Endothelial cell of umbilical vein (primary cell): Measurements from ENCODE around the gene GUCD1. TPM values are rescaled to one million over a fixed set of nuclear protein-coding genes. Genes with fewer than 3 reads are reported as not detected.

ENCODE experiments used
- BruUV-seq: library from RNA; stranded (reverse); fragments of 400-500 nt; replicated peaks from 2 replicates; lab custom pipeline; 2021; lab: Mats Ljungman, UMichigan
- CTCF ChIA-PET: fragments of 300-600, 350-600 bp; sonication (Branson Sonifier 250); formaldehyde crosslinking; loops from one replicate; lab custom pipeline; 2021; ENCODE audit warnings: antibody characterized with exemption, inconsistent platforms; lab: Charles Lee
- POLR2A ChIA-PET: fragments of 300-600, 350-600 bp; sonication (Branson Sonifier 250); formaldehyde crosslinking; loops from one replicate; lab custom pipeline; 2021; ENCODE audit warnings: antibody characterized with exemption, inconsistent platforms; lab: Charles Lee
- DNase-seq: peaks from one replicate; pipeline ENCODE4 v3.0.0-alpha.2; 2011; ENCODE audit warnings: low read depth, low spot score
- FAIRE-seq: peaks from 2 replicates; lab custom pipeline; 2011; peaks lifted over from hg19 to GRCh38; lab: Jason Lieb, UNC
- H2AFZ ChIP-seq: 2 replicates; pipeline ENCODE4 v1.6.0; 2012; ENCODE audit warnings: low read depth, low read length, control low read depth, inconsistent platforms
- H3K27ac ChIP-seq: 2 replicates; pipeline ENCODE4 v1.5.1; 2011; ENCODE audit warnings: low read depth, mild to moderate bottlenecking, control low read depth, low read length, moderate library complexity; ENCODE audit not compliant: insufficient read depth
- H3K27me3 ChIP-seq, 2 experiments: 2 replicates each; pipeline versions ENCODE4 v1.6.0 to v1.6.1; 2011; ENCODE audit warnings: low read length in 2 of 2, mixed read lengths in 1 of 2; ENCODE audit not compliant: control insufficient read depth in 2 of 2, insufficient read depth in 2 of 2
- H3K36me3 ChIP-seq, 2 experiments: 2 replicates in 1 of 2; 3 replicates in 1 of 2; pipeline ENCODE4 v1.5.1; 2011; ENCODE audit warnings: low read length in 2 of 2, mild to moderate bottlenecking in 1 of 2, moderate library complexity in 1 of 2; ENCODE audit not compliant: control insufficient read depth in 2 of 2, insufficient read depth in 2 of 2; ENCODE audit errors: extremely low read depth in 1 of 2
- H3K4me1 ChIP-seq: 3 replicates; pipeline ENCODE4 v1.5.1; 2011; ENCODE audit warnings: mild to moderate bottlenecking, low read length; ENCODE audit not compliant: control insufficient read depth, insufficient read depth; ENCODE audit errors: extremely low read depth
- H3K4me2 ChIP-seq: 2 replicates; pipeline ENCODE4 v1.6.1; 2011; ENCODE audit warnings: low read length, control low read depth, mixed read lengths; ENCODE audit not compliant: insufficient read depth
- H3K4me3 ChIP-seq, 3 experiments: fragments of 200-600 bp in 1 of 3; sonication (generic), shearing (Covaris generic) in 1 of 3; replicated peaks in 1 of 3; 2 replicates each; pipeline ENCODE4 v1.5.1; 2011 to 2016; ENCODE audit warnings: control low read depth in 3 of 3, low read length in 3 of 3, mild to moderate bottlenecking in 2 of 3, inconsistent platforms in 1 of 3, low read depth in 1 of 3, moderate library complexity in 1 of 3; ENCODE audit not compliant: insufficient read depth in 1 of 3
- H3K79me2 ChIP-seq: 2 replicates; pipeline ENCODE4 v1.6.0; 2012; ENCODE audit warnings: low read length, inconsistent platforms; ENCODE audit not compliant: control insufficient read depth, insufficient read depth
- H3K9ac ChIP-seq: replicated peaks from 2 replicates; pipeline ENCODE3; 2011; ENCODE audit warnings: low read length, control low read depth; ENCODE audit not compliant: insufficient read depth; ENCODE audit errors: extremely low read depth
- H3K9me1 ChIP-seq: replicated peaks from 3 replicates; pipeline ENCODE4 v1.6.0; 2011; ENCODE audit warnings: mild to moderate bottlenecking, low read length; ENCODE audit not compliant: control insufficient read depth, insufficient read depth; ENCODE audit errors: extremely low read depth
- H3K9me3 ChIP-seq: replicated peaks from 2 replicates; pipeline ENCODE4 v1.5.1; 2012; ENCODE audit warnings: low read length, inconsistent platforms; ENCODE audit not compliant: control insufficient read depth, insufficient read depth
- H4K20me1 ChIP-seq: replicated peaks from 2 replicates; pipeline ENCODE3; 2011; ENCODE audit warnings: mild to moderate bottlenecking, low read length; ENCODE audit not compliant: control insufficient read depth, insufficient read depth; ENCODE audit errors: extremely low read depth
- CTCF ChIP-seq, 2 donors: IDR thresholded peaks; 1 replicate in 1 of 2; 2 replicates in 1 of 2; pipeline ENCODE4 v1.5.1; 2011; ENCODE audit warnings: low read length in 2 of 2, mild to moderate bottlenecking in 2 of 2, moderate library complexity in 2 of 2, control low read depth in 1 of 2, inconsistent platforms in 1 of 2, low read depth in 1 of 2; ENCODE audit not compliant: insufficient read depth in 1 of 2; ENCODE audit errors: extremely low read depth in 1 of 2
- EZH2 ChIP-seq: IDR thresholded peaks from 2 replicates; pipeline ENCODE4 v1.6.1; 2012; ENCODE audit warnings: borderline replicate concordance, low read depth, mild to moderate bottlenecking, moderate library complexity, low read length, inconsistent platforms; ENCODE audit not compliant: severe bottlenecking
- GATA2 ChIP-seq: IDR thresholded peaks from 2 replicates; pipeline ENCODE4 v1.7.0; 2011; ENCODE audit warnings: low read depth, mild to moderate bottlenecking, moderate library complexity, mixed read lengths, low read length; ENCODE audit not compliant: insufficient read length, insufficient read depth
- JUN ChIP-seq: IDR thresholded peaks from 2 replicates; pipeline ENCODE4 v1.6.1; 2011; ENCODE audit warnings: borderline replicate concordance, low read depth; ENCODE audit not compliant: insufficient read length, insufficient read depth
- MAX ChIP-seq: IDR thresholded peaks from 2 replicates; pipeline ENCODE4 v1.6.1; 2011; ENCODE audit not compliant: insufficient read depth, insufficient read length
- MYC ChIP-seq: IDR thresholded peaks from one replicate; pipeline ENCODE4 v1.6.1; 2011; ENCODE audit warnings: mild to moderate bottlenecking, low read depth, low read length
- POLR2AphosphoS5 ChIP-seq: IDR thresholded peaks from 2 replicates; pipeline ENCODE4 v1.6.1; 2012; ENCODE audit warnings: low read depth, mild to moderate bottlenecking, control low read depth, low read length, moderate library complexity; ENCODE audit not compliant: insufficient read depth
- dilution Hi-C: fragments of 300-500 bp; cut with MboI; formaldehyde crosslinking; loops from one replicate; pipeline ENCODE4 v1.15.0; 2019; ENCODE audit warnings: low sequenced_read_pairs; ENCODE audit not compliant: extremely low pct_ligation_motif_present
- intact Hi-C: fragments of 100-400 bp; cut with micrococcal nuclease; formaldehyde crosslinking; loops from one replicate; pipeline ENCODE4 v1.10.0; 2022
- polyA plus RNA-seq, 4 experiments: library from polyadenylated mRNA; depleted of rRNA in 3 of 4; stranded (reverse) in 3 of 4; unstranded in 1 of 4; fragments of >200 nt; gene quantifications; 2 replicates each; pipeline versions ENCODE4 v1.2.1 to v1.2.3, GENCODE V29; 2011 to 2012; ENCODE audit warnings: missing spikeins in 1 of 4
- total RNA-seq: library from RNA; stranded (reverse); gene quantifications from 2 replicates; pipeline ENCODE4 v1.2.3, GENCODE V29; 2021

GUCD1 gene
- total and polyA plus RNA-seq, 2 donors (not counting 3 experiments of a cell fraction or from before 2014, with no cell fraction given) = 116 to 138 TPM

GRCh38 chr22:24536089-24536488 lies 18.8 kb downstream of the GUCD1 start:
- Histone ChIP-seq H3K9ac (no peak overlapping the region), H3K9me3 (no peaks in the 10 kb centered on the region), H3K27ac (no peak overlapping the region), H3K27me3 (peaks cover 0 to 3% of the 10 kb centered on the region in 2 experiments), H4K20me1 (no peaks in the 10 kb centered on the region), H2AFZ (no peak overlapping the region), H3K36me3 (peaks cover 0 to 6% of the 10 kb centered on the region in 2 experiments), H3K4me1 (no peaks in the 10 kb centered on the region), H3K4me3 (no peak overlapping the region), H3K4me2 (no peak overlapping the region), H3K79me2 (no peaks in the 10 kb centered on the region), H3K9me1 (no peaks in the 10 kb centered on the region)
- BruUV-seq = no TSS peak
- TF ChIP-seq CTCF (IDR thresholded peaks at IDR 0.05; ENCODE audit: extremely low read depth in 1 of 2, insufficient read depth in 1 of 2, low read depth in 1 of 2, low read length in 2 of 2) (no peak), POLR2AphosphoS5 (no peak), JUN (no peak), GATA2 (no peak), EZH2 (no peak), MYC (no peak), MAX (no peak)
- FAIRE-seq (no peak), DNase-seq (no peak)
- intact Hi-C loops (no loop called here), dilution Hi-C loops (no loop called here)
- POLR2A ChIA-PET = no interaction called here
- CTCF ChIA-PET = interaction anchor here (0.9 to 1.0 kb wide), 3 partner anchors 10 to 80 kb away, joined by 3 to 4 read pairs (median 3); no protein-coding TSS in a partner anchor
